GM23338 (cell line): ENCODE data around the gene R3HDM1. TPM values are rescaled to one million over a fixed set of nuclear protein-coding genes. Genes with fewer than 3 reads are reported as not detected.

ENCODE experiments used
- ATAC-seq: fragments of 200-7000 bp; cut with Tn5 transposase; 3 replicates; pipeline ENCODE4 v1.9.1; 2020
- DNase-seq: peaks from one replicate; pipeline ENCODE4 v3.0.0-alpha.2; 2015; ENCODE audit warnings: low spot score
- H2AFZ ChIP-seq: fragments of 200-600 bp; sonication (generic); 2 replicates; pipeline ENCODE4 v1.8.0; 2016; ENCODE audit warnings: antibody characterized with exemption, mild to moderate bottlenecking, moderate library complexity
- H3F3A ChIP-seq: fragments of 200-600 bp; sonication (generic); replicated peaks from 2 replicates; pipeline ENCODE4 v1.8.0; 2017; ENCODE audit warnings: antibody characterized with exemption, mixed run types, low read depth
- H3K27ac ChIP-seq: fragments of 200-600 bp; sonication (generic); 2 replicates; pipeline ENCODE4 v1.6.1; 2016; ENCODE audit warnings: low read depth
- H3K27me3 ChIP-seq: fragments of 200-600 bp; sonication (generic); 2 replicates; pipeline ENCODE4 v1.8.0; 2016; ENCODE audit warnings: mild to moderate bottlenecking, mixed run types, moderate library complexity; ENCODE audit not compliant: insufficient read depth
- H3K36me3 ChIP-seq: fragments of 200-600 bp; sonication (generic); 2 replicates; pipeline ENCODE4 v1.8.0; 2016; ENCODE audit warnings: mild to moderate bottlenecking; ENCODE audit not compliant: insufficient read depth
- H3K4me1 ChIP-seq: fragments of 200-600 bp; sonication (generic); 2 replicates; pipeline ENCODE4 v1.8.0; 2016; ENCODE audit warnings: mild to moderate bottlenecking, moderate library complexity; ENCODE audit not compliant: insufficient read depth
- H3K4me2 ChIP-seq: fragments of 200-600 bp; sonication (generic); 2 replicates; pipeline ENCODE4 v1.7.1; 2017; ENCODE audit warnings: mixed run types
- H3K4me3 ChIP-seq: fragments of 200-600 bp; sonication (generic); 2 replicates; pipeline ENCODE4 v1.6.1; 2016; ENCODE audit warnings: mixed run types
- H3K79me2 ChIP-seq: fragments of 200-600 bp; sonication (generic); replicated peaks from 2 replicates; pipeline ENCODE4 v1.8.0; 2017; ENCODE audit warnings: mild to moderate bottlenecking; ENCODE audit not compliant: insufficient read depth
- H3K9me2 ChIP-seq: fragments of 200-600 bp; sonication (generic); 2 replicates; pipeline ENCODE4 v1.8.0; 2017; ENCODE audit not compliant: insufficient read depth
- H4K20me1 ChIP-seq: fragments of 200-600 bp; sonication (generic); replicated peaks from 2 replicates; pipeline ENCODE4 v1.8.0; 2017; ENCODE audit warnings: mild to moderate bottlenecking; ENCODE audit not compliant: insufficient read depth
- H3K27ac Mint-ChIP-seq: 2 replicates; pipeline ENCODE4 v1.8.0; 2020; ENCODE audit warnings: inconsistent platforms, mild to moderate bottlenecking, moderate library complexity, mixed read lengths
- H3K27me3 Mint-ChIP-seq: 3 replicates; pipeline ENCODE4 v1.8.0; 2022; ENCODE audit warnings: low read depth, mild to moderate bottlenecking, moderate library complexity, mixed read lengths, inconsistent platforms; ENCODE audit not compliant: insufficient read depth, poor library complexity
- H3K36me3 Mint-ChIP-seq: 3 replicates; pipeline ENCODE4 v1.8.0; 2021; ENCODE audit warnings: low read depth, mild to moderate bottlenecking, inconsistent platforms, moderate library complexity, mixed read lengths
- H3K4me1 Mint-ChIP-seq: 3 replicates; pipeline ENCODE4 v1.8.0; 2020; ENCODE audit warnings: mild to moderate bottlenecking, inconsistent platforms, mixed read lengths
- H3K4me3 Mint-ChIP-seq: 3 replicates; pipeline ENCODE4 v1.8.0; 2021; ENCODE audit warnings: moderate library complexity, mild to moderate bottlenecking, inconsistent platforms, mixed read lengths
- H3K9me3 Mint-ChIP-seq: 3 replicates; pipeline ENCODE4 v1.8.0; 2020; ENCODE audit warnings: moderate library complexity, mild to moderate bottlenecking, inconsistent platforms, mixed read lengths
- CREB1 ChIP-seq: fragments of 250-450 bp; sonication (Bioruptor Pico); IDR thresholded peaks from 2 replicates; pipeline ENCODE4 v1.5.0; 2020; ENCODE audit warnings: low read depth, mild to moderate bottlenecking, moderate library complexity
- ETS1 ChIP-seq: IDR thresholded peaks from 2 replicates; pipeline ENCODE4 v1.6.1; 2016; ENCODE audit warnings: antibody characterized with exemption
- EZH2 ChIP-seq: fragments of 200-600 bp; sonication (generic); IDR thresholded peaks from one replicate; pipeline ENCODE4 v1.8.0; 2017; ENCODE audit warnings: antibody characterized with exemption, mild to moderate bottlenecking, low read depth; ENCODE audit not compliant: unreplicated experiment
- EZH2phosphoT487 ChIP-seq: fragments of 200-600 bp; sonication (generic); IDR thresholded peaks from one replicate; pipeline ENCODE4 v1.8.1; 2018; ENCODE audit warnings: antibody characterized with exemption; ENCODE audit not compliant: unreplicated experiment
- POLR2AphosphoS5 ChIP-seq: IDR thresholded peaks from 2 replicates; pipeline ENCODE4 v1.6.1; 2016; ENCODE audit warnings: antibody characterized with exemption, low read depth
- ZNF114 ChIP-seq: fragments of 250-450 bp; sonication (Bioruptor Pico); IDR thresholded peaks from 2 replicates; pipeline ENCODE4 v1.5.0; 2020; ENCODE audit warnings: mild to moderate bottlenecking, moderate library complexity
- ZNF331 ChIP-seq: fragments of 250-450 bp; sonication (Bioruptor Pico); IDR thresholded peaks from 2 replicates; pipeline ENCODE4 v1.5.0; 2020; ENCODE audit warnings: low read depth, mild to moderate bottlenecking, moderate library complexity
- polyA plus RNA-seq: library from polyadenylated mRNA; unstranded; fragments of >200 nt; fragmentation: Nextera tagmentation; extraction: Ambion mirVana; gene quantifications from 2 replicates; pipeline ENCODE4 v1.2.1, GENCODE V29; 2016
- total RNA-seq: library from RNA; depleted of rRNA; stranded (reverse); fragments of >200 nt; shearing (Covaris generic); gene quantifications from 2 replicates; pipeline ENCODE4 v1.2.3, GENCODE V29; 2014
- TF ChIP-seq, protein P1 (sequence below), 2 experiments: fragments of 200-600 bp in 1 of 2; sonication (generic) in 1 of 2; conservative IDR thresholded peaks; 2 replicates each; pipeline versions ENCODE4 v1.5.1 to v1.6.1; 2016 to 2017; ENCODE audit warnings: antibody characterized with exemption in 2 of 2, low read depth in 2 of 2, mild to moderate bottlenecking in 2 of 2, moderate library complexity in 1 of 2

The R3HDM1 gene
- total and polyA plus RNA-seq, 2 experiments from 2014 or later, result 63.1 to 88.8 TPM

GRCh38 chr2:135741395-135742324 is 210.4 kb downstream of the R3HDM1 start, which contains the start of gene UBXN4:
UBXN4 (plus strand) TSS chr2:135741855; CDS start chr2:135741930, 75 bp downstream.
- peaks cover 14% of the 10 kb centered on the region for H3K4me1 Mint-ChIP-seq
- Histone ChIP-seq H3F3A (peaks cover 3% of the 10 kb centered on the region; the same call in 1 of the 2 replicates), H3K4me3 (peak within 1 kb of the TSS; percentile 71), H3K79me2 (peaks cover 43% of the 10 kb centered on the region), H3K9me2 (no peaks in the 10 kb centered on the region; the same call in 1 of the 2 replicates), H4K20me1 (peaks cover 15% of the 10 kb centered on the region), H3K27ac (peak within 1 kb of the TSS; percentile 97), H3K27me3 (no peaks in the 10 kb centered on the region), H3K4me2 (peak within 1 kb of the TSS; percentile 88), H3K4me1 (peaks cover 12% of the 10 kb centered on the region), H2AFZ (peak within 1 kb of the TSS; percentile 8; the same call in 1 of the 2 replicates), H3K36me3 (no peaks in the 10 kb centered on the region)
- no peaks in the 10 kb centered on the region; the same call in 2 of the 3 replicates for H3K9me3 Mint-ChIP-seq
- TF ChIP-seq ETS1, result peak; percentile 94
- no peak for TF ChIP-seq ZNF114 (CRISPR knock-in tag)
- TF ChIP-seq, protein P1, sequence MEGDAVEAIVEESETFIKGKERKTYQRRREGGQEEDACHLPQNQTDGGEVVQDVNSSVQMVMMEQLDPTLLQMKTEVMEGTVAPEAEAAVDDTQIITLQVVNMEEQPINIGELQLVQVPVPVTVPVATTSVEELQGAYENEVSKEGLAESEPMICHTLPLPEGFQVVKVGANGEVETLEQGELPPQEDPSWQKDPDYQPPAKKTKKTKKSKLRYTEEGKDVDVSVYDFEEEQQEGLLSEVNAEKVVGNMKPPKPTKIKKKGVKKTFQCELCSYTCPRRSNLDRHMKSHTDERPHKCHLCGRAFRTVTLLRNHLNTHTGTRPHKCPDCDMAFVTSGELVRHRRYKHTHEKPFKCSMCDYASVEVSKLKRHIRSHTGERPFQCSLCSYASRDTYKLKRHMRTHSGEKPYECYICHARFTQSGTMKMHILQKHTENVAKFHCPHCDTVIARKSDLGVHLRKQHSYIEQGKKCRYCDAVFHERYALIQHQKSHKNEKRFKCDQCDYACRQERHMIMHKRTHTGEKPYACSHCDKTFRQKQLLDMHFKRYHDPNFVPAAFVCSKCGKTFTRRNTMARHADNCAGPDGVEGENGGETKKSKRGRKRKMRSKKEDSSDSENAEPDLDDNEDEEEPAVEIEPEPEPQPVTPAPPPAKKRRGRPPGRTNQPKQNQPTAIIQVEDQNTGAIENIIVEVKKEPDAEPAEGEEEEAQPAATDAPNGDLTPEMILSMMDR (conservative IDR thresholded peaks at IDR 0.05; ENCODE audit: low read depth in 2 of 2), result peak; percentile 83 to 92
- TF ChIP-seq EZH2, result no peak
- no peak for TF ChIP-seq ZNF331 (CRISPR knock-in tag)
- peak; percentile 87 for TF ChIP-seq CREB1 (CRISPR knock-in tag)
- peak; percentile 80 for TF ChIP-seq POLR2AphosphoS5
- H3K36me3 Mint-ChIP-seq, result peaks cover 8% of the 10 kb centered on the region
- ATAC-seq (peak; percentile 91), DNase-seq (peak; percentile 98)
- peaks cover 2% of the 10 kb centered on the region for H3K27me3 Mint-ChIP-seq
- H3K27ac Mint-ChIP-seq, result peak within 1 kb of the TSS; percentile 99
- peak within 1 kb of the TSS; percentile 92 for H3K4me3 Mint-ChIP-seq

- Histone ChIP-seq H3K27me3 (no peaks in the 10 kb centered on the region), H3K4me2 (peak overlapping the region; percentile 88), H3K27ac (peak overlapping the region; percentile 97), H3K36me3 (no peaks in the 10 kb centered on the region), H3K9me2 (no peaks in the 10 kb centered on the region; the same call in 1 of the 2 replicates), H2AFZ (peak overlapping the region; percentile 8; the same call in 1 of the 2 replicates), H3K4me3 (peak overlapping the region; percentile 71), H3K79me2 (peaks cover 50% of the 10 kb centered on the region), H4K20me1 (peaks cover 19% of the 10 kb centered on the region), H3F3A (peaks cover 3% of the 10 kb centered on the region; the same call in 1 of the 2 replicates), H3K4me1 (peaks cover 12% of the 10 kb centered on the region)
- H3K4me3 Mint-ChIP-seq, result peak overlapping the region; percentile 92
- DNase-seq, result peak; percentile 63
- ATAC-seq, result peak; percentile 44
- H3K27ac Mint-ChIP-seq, result peak overlapping the region; percentile 99
- peaks cover 11% of the 10 kb centered on the region for H3K36me3 Mint-ChIP-seq
- no peaks in the 10 kb centered on the region; the same call in 2 of the 3 replicates for H3K9me3 Mint-ChIP-seq
- TF ChIP-seq POLR2AphosphoS5 (peak; percentile 37), EZH2phosphoT487 (no peak), EZH2 (no peak), ETS1 (no peak)
- H3K4me1 Mint-ChIP-seq, result peaks cover 14% of the 10 kb centered on the region
- H3K27me3 Mint-ChIP-seq, result peaks cover 2% of the 10 kb centered on the region
These were observed 211.1 kb downstream of the R3HDM1 start for GRCh38 chr2:135742325-135742757.
